HuH-7.5 (cell line): ENCODE data around the gene OR14C36.
"Not testable (repeated sequence)": the region's sequence is repeated elsewhere in the genome, so short reads cannot be mapped to it uniquely, and the experiment has no call there.

Experiments
- DNase-seq: peaks from one replicate; pipeline ENCODE4 v3.0.0; 2011; ENCODE audit warnings: low spot score

The OR14C36 gene, protein sequence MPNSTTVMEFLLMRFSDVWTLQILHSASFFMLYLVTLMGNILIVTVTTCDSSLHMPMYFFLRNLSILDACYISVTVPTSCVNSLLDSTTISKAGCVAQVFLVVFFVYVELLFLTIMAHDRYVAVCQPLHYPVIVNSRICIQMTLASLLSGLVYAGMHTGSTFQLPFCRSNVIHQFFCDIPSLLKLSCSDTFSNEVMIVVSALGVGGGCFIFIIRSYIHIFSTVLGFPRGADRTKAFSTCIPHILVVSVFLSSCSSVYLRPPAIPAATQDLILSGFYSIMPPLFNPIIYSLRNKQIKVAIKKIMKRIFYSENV

DNA sequence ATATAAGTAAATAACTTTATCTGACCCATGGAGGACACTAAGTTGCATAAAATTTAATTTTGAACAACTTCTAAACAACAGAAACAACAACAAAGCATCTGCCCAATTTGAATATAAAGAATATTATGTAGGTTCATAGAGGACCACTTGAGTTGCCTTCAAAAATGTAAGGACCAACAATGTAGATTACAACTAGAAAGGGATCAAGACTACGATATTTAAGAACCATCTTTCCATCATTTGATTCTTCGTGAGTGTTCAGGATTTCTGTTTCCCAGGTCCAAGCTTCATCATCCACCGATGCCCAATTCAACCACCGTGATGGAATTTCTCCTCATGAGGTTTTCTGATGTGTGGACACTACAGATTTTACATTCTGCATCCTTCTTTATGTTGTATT, at the start of gene OR14C36:
OR14C36 (plus strand) TSS at position 301 of the 400 bp plus-strand sequence; CDS start at position 301, 0 bp downstream.
- DNase-seq = no peak

DNA sequence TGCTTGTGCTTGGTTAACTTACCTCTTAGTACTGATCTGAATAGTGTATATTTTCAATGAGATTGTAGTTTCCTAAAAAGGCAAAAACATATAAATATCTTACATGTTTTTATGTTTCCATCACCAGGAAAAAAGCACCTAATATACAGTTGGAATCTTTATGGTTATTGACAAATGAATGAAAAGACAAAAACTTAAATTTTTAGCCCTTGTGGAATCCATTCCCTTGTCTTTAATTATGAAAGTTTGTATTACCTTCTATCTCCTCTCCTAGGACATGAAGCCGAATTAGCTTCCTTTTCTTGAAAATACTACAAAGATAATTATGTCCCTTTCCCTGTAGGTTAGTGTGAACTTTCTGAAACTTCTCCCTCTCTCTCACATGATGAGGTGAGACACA, 45.3 kb upstream of the OR14C36 start, which contains the start of gene OR2T12:
OR2T12 (minus strand) TSS at position 101 of the 400 bp plus-strand sequence. CDS start 7,846 bp downstream, outside the sequence.
- DNase-seq = no peak

DNA sequence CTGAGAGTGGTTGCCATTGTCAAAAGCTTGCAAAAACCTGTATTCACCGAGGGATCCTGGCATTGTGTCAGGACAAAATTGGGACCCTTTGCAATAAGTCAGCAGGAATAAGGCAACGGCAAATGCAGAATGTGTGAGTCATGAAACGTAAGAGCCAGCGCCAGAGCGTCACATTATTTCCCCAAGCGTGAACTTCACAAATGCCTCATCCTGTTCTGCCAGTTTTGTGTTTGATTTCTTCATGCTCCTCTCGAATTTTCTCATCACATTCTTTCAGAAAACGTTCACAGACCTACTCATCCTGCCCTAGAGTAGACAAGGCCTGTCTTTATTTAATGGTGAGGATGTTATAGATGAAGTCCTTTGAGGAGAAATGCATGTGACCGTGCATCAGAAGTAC, 42.9 kb upstream of the OR14C36 start:
- not testable (repeated sequence) for DNase-seq

DNA sequence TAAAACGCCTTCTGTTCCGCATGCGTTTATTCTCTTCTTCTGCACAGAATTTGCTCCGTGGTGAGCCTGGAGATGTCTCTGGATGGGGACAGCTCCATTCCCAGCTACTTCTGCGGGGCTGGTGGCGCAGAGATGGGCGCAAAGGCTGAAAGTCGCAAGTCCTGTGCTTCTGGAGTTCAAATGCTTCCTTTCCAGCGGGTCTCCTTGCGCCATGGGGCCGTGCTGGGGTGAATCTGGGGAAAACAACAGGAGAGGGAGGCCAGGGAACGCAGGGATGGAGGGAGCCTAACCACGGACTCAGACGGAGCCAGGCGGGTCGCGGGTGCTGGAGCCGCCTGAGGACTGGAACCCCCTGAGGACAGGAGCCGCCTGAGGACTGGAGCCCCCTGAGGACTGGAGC, 42.5 kb upstream of the OR14C36 start:
- no peak for DNase-seq

DNA sequence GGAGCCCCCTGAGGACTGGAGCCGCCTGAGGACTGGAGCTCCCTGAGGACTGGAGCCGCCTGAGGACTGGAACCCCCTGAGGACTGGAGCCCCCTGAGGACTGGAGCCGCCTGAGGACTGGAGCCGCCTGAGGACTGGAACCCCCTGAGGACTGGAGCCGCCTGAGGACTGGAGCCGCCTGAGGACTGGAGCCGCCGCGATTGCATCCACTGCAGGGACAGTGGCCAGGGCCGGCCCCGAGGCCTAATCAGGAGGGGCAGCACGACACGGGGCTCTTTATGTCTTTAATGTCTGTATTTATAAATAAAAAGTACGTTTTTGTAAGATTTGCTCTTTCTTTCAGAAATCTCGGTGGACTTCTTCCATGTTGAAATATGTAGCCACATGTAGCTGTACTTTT, 41.8 kb upstream of the OR14C36 start:
- DNase-seq = not testable (repeated sequence)

DNA sequence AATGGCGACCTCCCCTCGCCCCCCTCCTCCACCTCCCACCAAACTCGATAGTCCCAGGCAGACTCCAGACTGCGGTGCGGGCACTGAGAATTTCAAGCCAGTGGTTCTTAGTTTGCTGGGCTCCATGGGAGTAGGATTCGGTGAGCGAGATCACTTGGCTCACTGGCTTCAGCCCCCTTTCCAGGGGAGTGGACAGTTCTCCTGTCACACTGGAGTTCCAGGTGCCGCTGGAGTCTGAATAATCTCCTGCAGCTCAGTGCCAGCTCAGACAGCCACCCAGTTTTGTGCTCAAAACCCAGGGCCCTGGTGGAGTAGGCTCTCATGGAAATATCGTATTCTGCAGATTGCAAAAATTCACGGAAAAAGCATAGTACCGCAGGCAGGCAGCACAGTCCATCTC, 31.8 kb upstream of the OR14C36 start:
- no peak for DNase-seq

DNA sequence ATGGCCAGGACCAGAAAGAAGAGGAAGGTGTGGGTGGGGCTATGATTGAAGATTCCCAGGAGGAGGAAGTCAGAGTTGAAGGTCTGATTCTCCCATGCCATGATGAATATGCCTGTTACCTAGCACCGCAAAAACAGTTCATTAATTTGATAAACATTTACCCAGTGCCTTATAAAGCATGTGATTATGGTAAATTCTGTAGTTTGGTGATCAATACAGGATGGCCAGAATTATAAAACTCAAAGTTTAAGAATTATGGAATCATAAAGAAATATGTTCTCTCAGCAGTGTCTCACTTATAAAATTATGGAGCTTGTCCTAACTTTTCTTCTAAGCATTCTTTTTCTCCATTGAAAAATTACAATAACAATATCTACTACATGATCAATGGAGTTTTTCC, 24.1 kb upstream of the OR14C36 start, which contains the start of gene OR2M7:
OR2M7 (minus strand) TSS at position 101 of the 400 bp plus-strand sequence; CDS start at position 101, 0 bp downstream.
- DNase-seq = no peak

DNA sequence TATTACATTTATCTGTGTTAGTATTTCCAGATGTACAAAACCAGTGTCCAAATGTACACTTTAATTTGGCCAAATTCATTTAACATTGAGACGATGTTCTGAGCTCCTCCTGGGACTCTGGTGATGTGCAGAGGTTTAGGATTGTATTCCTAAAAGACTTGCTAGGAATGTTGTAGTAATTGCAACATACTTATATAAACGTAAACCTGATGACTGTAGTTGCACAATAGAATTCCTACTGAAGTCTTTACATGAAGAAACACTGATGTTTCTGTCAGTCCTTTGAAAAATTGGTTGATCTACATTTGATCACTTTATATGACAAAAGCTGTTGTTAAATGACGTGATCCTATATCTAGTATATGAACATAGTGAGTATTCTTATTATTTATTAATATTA, 5.1 kb upstream of the OR14C36 start:
- no peak for DNase-seq

DNA sequence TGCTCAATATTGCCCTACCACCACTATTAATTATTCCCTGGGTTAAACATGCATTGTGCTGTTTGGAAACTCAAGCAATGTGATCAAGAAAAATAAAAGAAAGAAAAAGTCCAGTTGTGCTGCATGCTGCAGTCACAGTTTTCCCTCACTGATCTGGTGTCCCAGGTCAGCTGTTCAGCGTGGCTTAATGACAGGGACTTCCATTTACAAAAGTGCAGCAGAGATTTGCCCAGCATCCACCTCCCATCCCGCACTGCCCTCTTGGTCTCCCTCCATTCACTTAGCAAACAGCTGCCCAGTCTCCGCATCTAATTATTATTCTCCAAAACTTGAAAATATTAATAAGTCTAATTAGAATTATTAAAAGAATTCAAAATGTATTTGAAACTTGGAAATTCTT, 10.8 kb downstream of the OR14C36 start:
- DNase-seq = no peak

DNA sequence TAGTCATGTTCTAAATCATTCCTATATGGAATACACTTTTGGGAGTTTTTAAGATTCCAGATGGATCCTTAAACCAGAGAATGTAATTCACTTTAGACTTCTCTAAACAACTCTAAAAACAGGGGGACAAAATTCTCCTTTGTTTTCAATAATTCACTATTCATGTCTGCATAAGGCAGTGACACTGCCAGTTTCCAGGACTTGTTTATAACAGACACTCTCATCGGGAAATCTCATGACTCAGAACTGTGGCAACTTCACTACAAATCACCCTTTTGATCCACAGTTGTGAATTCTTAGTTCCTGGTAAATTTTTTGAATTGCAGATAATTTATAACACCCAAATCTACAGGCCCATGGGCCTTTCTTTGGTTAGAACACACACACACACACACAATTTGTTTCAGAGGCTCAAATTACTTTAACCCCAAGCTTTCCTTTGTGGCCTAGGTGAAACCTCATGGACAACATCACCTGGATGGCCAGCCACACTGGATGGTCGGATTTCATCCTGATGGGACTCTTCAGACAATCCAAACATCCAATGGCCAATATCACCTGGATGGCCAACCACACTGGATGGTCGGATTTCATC, 12.6 kb downstream of the OR14C36 start, which contains the start of gene OR2T4:
OR2T4 (plus strand) TSS at position 545 of the 595 bp plus-strand sequence; CDS start at position 545, 0 bp downstream.
- DNase-seq = no peak

DNA sequence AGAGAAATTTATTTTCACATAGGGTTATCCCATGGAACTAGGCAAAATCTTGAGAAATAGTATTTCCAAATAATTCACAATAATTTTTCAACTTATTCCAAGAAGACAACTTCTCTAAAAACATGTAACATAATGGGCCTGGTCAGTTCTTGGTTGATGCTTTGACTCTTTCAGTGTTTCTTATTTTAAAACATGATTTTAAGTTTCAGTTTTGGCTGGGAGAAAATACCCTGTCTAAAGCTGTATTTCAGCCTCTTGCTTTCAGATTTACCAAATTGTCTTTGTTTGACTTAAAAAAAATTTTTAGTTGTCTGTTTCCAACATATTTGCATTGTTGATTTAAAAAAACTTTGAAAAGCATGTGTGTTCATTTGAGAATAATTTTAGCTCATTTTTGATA, 18.0 kb downstream of the OR14C36 start:
- no peak for DNase-seq

DNA sequence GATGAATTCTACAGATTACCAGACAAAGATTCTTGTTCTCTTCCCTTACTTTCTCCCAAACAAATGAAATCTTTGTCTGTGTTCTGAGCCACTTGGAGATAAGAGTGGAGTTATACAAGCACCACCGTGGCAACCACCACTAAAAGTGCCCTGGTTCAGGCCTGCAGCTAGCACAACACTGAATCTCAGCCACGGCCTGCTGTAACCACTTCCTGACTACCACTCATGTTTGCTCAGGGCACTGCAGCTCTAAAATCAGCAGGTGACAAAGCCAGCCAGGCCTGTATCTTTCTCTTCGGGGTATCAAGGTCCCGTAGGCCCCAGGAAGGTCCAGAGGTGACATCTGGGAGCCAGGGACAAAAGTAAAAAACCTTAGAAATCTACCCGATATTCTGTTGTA, 23.8 kb downstream of the OR14C36 start:
- no peak for DNase-seq

DNA sequence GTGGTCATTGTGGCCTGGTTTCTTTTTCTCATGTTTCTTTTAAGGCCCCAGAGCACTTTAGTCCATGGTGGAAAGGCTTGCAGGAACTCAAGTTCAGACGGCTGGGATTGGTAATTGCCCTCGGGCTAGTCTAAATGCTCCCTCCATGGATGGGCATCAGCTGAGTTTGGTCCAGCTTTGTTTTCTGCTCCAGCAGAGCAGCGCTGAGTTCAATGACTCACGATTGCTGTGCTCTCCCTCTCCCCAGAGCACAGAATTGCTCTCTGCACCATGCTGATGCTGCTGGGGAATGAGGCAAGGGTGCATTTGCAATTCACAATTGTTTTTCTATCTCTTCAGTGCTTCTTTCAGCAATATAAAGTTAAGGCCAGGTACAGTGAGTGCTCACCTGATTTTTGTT, 25.2 kb downstream of the OR14C36 start:
- no peak for DNase-seq

DNA sequence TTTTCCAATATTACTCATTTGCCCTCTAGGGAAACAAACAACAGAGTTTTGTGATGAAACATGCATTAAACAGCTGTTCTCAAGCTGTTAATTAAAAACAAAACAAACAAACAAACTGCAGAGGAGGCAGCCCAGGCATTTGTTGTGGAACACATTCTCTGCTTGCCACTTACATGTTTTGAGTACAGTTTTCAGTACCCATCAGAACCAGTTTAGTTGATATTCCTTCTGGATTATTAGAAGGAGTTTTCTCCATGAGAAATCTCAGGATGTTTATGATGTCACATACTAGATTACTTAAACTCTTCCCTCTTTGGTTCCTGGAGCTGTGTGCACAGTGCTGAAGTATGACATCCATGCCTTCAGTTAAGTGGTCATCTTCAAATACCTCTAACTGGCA, 26.9 kb downstream of the OR14C36 start, which contains the start of gene OR2T6:
OR2T6 (plus strand) TSS at position 301 of the 400 bp plus-strand sequence. CDS start 11,863 bp downstream, outside the sequence.
- DNase-seq = no peak

DNA sequence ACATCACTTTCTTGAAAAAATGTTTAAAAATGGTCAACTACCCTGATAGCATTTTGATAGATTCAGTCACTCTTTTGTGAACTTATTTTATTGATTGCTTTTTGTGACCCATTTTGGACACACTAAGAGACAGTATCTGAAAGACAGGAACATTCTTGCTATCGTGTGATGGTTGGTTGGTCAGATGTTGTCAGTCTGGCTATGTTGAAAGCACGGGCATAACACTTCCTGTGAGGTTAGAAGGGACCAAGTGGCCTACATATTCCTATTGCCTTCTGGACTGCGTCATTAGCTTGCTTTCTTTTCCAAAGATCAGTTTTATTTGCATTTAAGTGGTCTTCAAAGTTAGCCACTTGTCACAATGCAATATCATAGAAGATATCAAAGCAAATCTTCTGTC, 28.3 kb downstream of the OR14C36 start:
- no peak for DNase-seq

DNA sequence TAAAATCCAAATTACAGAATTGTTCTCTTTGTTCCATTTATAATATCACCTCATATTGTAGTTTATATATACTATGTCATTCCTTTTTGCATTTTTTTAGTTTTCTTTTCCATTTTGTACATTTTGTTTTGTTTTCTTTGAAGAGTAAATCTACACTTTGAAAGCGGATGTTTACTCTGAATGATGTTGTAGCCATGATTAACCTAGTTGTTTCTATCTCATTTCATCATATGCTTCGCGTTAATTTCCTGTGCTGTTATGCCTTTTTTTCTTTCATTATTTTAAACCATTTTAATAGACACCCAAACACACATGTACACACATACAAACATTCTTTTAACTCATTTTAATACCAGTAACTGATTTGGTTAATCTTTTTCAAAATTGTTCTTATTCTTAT, 32.3 kb downstream of the OR14C36 start:
- DNase-seq = no peak

DNA sequence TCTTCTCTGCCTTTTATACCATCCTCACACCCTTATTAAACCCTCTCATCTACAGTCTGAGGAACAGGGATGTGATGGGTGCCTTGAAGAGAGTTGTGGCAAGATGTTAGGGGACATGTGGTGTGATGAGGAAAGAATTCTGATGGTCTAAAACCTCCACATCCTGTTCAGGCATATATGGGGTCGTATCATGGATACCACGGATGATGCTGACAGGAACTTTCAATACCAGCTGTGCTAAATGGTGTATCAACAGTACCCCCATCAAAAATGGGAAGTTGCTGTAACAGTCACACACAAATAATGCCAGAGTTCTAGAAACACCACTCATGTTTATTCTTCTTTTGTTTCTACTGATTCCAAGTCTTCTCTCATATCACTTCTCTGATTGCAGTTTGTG, 39.9 kb downstream of the OR14C36 start:
- DNase-seq = no peak

DNA sequence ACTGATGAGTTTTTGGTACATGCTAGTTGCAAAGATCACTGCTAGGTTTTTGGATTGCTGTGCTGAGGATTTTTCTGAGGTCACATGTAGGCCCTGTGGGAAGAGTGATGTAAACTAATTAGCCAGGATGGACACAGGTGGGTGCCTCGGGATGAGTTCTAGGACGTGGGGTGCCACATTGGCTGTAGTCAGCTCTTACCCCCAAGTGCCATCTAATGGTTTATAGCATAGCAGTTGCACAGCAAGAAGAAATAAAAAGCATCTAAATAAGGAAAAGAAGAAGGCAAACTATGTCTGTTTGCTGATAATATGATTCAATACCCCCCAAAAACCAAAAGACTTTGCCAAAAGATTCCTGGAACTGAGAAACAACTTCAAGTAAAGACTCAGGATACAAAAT, 44.5 kb downstream of the OR14C36 start:
- DNase-seq = no peak
